Pulmonary artery endothelial cell (primary cell): ENCODE results near the gene MADD. TPM values are rescaled to one million over a fixed set of nuclear protein-coding genes. Genes with fewer than 3 reads are reported as not detected.

Experiments used
- DNase-seq: peaks from one replicate; pipeline ENCODE4 v3.0.0-alpha.2; 2011; ENCODE audit warnings: low read depth, low spot score
- total RNA-seq: library from RNA; depleted of rRNA; stranded (reverse); fragments of >200 nt; gene quantifications from 2 replicates; pipeline ENCODE4 v1.2.3, GENCODE V29; 2014

Gene MADD
- total RNA-seq, 1 donor from 2014 or later = 12.5 TPM

DNA sequence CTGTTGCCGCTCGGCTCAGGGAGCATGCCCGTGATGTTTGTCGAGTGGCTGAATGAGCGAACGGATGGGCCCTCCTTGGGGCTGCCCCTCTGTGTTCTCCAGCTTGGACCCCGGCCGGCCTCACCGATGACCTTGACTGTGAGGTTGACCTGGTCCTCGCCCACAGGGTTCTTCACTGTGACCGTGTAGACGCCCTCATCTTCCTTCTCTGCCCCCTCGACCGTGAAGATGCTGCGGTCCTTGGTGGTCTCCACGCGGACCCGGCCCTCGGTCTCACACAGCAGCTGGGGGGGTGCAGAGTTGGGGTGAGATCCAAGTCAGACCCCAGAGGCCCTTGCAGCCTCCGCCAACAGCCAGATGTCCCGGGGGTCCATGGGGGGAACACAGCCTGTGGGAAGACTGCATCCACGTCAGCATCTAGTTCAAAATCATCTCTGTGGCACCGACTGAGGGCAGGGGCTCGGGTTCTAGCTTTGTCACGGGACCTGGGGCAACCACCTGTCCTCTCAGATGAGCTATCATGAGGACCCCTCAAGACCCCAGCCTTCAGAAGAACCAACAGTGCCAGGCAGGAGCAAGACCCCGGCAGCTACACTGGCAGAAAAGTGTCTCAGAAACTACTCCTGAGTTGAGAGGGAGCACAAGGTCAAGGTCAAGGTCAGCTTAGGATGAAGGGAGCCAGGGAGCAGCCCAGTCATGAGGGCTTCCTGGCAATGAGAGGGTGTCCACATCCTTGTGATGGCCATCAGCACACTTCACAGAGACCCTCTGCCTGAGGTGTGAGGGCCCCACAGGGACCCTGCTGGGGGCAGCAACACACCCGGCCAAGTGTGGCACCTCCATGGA is 68.7 kb downstream of the MADD start:
- no peak for DNase-seq

DNA sequence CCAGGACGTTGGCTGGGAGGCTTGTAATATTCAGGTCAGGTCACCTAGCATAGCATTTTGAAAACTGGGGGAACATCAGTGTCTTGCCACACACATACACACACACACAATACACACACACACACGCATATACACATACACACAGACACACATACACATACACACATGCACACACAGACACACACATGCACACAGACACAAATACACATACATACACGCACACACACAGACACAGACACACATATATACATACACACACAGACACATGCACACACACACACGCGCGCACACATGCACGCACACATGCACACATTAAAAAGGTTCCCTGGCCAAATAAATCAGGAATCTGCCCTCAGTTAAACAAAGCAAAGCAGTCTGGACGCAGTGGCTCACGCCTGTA is 70.1 kb downstream of the MADD start:
- DNase-seq = no peak

DNA sequence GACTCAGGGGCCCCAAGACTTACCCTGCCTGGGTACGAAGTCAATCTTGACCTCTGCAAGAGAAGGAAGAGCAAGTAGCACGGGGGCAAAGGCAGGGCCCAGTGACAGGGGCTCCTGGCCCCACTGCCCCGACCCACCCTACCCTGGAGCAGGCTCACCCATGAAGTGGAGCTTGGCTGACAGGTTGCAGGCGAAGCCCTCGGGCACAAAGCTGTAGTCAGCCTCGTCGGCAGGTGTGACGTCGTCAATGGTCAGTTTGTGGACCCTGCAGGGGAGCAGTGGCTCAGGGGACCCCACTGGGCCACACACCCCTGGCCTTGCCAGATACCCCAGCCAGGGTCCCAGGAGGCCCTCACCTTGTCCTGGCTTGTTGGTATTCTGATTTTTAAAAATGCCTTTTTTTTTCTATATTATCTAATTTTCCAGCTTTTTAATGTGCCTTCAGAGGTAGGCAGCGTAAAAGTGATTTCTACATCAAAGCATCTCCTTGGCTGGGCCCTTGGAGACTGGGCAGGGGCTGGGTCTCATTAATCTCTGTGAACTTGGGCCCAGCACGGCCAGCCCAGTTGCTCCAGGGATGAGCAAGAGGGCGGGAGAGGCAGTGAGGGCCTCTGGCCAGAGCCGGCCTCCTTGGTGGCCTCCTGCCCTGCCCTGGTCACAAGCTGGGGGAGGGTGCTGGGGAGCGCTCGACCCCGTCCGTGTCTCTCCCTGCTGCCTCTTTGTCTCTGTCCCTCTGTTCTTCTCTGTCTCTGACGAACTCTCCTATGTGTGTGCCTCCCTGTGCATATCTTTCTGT is 71.2 kb downstream of the MADD start:
- DNase-seq = no peak

DNA sequence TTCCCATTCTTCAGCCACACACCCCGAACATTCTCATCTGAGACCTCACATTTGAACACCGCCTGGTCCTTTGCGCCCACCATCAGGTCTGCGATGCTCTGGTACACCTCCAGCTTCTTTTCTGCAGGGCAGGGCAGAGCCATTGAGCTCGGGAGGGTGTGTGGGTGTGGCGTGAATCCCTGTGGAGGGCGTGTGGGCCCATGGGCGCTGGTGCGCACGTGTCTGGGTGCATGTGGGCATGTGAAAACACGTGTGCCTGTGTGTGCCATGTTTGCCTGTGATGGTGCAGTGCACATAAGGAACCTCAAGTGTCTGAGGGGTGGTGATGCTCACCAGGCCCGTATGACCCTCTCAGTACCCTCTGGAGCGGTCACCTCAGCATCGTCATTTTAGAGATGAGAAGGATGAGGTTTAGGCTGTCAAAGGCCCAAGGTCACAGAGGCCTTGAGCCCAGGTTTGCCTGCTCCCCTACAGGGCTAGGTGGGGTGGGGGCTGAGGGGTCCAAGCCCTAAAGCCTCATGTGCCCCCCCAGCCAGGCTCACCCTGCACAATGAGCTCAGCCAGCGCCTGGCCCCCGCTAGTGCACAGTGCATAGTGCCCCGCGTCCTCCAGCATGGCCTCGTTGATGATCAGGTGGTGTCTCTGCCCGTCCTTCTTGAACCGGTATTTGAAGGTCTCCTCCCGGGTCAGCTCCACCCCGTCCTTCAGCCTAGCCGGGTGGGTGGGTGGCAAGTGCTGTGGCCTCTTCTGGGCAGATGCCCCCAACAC is 72.3 kb downstream of the MADD start:
- no peak for DNase-seq

DNA sequence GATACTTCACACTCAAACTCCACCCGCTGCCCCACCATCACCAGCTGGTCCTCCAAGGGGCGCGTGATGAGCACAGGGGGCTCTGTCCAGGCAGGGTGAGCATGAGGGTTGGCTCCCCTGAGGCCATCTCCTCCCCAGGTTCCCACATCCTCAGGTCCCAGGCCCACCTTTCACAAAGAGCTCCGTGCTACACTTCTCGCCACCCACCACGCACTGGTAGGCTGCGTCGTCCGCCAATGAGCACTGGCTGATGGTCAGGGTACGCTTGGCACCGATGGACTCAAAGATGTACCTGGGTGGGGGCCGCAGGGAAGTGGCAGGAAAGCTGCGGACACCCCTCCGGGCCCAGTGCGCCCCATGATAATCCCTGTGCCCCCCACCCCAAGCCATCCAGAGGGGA is 72.9 kb downstream of the MADD start:
- DNase-seq = no peak

DNA sequence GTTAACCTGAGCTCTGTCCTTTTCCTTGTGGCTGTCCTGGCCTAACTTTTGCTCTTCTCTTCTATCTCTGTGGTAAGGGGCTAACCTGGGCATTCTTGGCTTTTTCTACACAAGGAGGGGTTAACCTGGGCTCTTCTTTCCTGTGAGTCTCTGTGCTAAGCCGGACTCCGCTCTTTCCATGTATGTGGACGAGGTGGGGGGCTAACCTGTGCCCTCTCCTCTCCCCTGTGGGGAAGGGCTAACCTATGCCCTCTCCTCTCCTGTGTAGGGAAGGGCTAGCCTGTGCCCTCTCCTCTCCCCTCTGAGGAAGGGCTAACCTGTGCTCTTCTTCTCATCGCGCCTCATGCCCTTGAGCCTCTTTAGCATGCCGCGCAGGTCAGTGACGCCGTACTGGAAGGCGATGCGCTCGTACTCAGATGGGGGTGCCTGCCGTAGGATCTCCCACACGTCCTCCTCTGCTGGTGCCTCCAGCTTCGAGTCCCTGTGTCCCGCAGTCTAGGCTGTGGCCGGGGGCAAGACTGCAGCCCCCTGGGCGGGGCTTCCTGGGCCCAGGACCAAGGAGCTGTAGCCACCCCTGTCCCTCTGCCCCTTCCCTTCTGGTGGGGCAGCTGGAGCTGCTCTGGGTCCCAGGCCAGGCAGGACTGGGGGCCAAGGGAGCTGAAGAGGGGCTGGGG is 76.1 kb downstream of the MADD start:
- DNase-seq = no peak

DNA sequence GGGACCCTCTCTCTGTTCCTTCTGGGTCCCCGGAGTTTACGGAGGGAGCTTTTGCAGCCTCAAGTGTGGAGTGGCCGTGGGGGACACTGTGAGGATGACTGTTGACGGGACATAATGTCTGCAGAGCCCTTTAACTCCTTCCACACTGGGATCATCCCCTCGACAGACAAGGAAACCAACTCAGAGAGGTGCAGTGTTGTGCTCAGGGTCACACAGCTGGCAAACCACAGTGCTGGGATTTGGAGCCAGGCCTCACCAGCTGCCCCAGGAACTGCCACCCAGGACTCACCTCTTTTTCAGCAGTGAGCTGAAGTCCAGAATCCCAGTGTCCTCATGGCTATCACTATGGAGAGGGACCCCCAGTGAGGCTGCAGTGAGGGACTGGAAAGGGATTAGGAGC is 77.2 kb downstream of the MADD start:
- no peak for DNase-seq

DNA sequence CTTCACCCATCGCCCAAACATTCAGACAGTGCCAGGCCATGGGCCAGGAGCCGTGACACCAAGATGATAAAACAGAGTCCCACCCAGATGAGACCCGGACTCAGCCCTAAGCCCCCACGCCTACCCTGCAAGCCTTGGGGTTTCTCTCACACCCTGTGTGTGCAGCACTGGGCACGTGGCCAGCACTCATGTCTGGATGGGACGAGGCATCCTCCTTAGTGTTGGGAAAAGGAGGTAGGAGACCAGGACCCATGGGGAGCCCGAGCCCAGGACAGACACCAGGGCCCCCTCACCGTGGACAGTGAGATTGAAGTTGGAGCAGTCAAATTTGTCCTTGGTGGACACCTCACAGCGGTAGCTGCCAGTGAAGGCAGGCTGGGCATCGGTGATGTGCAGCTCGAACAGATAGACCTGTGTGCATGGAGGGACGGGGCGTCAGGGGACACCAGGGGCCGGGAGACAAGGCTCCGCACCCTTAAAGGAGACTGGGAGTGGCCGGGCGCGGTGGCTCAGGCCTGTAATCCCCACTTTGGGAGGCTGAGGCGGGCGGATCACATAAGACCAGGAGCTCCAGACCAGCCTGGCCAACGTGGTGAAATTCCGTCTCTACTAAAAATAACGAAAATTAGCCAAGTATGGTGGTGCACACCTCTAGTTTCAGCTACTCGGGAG is 78.3 kb downstream of the MADD start:
- DNase-seq = no peak

DNA sequence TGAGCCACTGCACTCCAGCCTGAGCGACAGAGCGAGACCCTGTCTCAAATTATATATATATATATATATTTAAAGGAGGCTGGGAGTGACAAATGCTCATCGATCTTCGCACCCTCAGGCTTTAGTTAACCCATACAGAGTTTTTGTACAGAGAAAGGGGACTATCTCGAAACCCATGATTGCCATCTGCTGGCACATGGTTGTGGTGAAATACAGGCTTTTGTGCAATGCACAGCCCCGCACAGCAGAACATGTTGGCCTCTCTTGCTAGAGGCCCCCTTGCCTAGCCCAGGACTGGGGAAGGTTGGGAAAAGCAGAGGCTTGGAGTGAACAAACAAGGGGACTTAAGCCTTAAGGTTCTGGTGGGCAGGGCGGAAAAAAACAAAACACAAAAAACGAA is 78.9 kb downstream of the MADD start:
- no peak for DNase-seq

DNA sequence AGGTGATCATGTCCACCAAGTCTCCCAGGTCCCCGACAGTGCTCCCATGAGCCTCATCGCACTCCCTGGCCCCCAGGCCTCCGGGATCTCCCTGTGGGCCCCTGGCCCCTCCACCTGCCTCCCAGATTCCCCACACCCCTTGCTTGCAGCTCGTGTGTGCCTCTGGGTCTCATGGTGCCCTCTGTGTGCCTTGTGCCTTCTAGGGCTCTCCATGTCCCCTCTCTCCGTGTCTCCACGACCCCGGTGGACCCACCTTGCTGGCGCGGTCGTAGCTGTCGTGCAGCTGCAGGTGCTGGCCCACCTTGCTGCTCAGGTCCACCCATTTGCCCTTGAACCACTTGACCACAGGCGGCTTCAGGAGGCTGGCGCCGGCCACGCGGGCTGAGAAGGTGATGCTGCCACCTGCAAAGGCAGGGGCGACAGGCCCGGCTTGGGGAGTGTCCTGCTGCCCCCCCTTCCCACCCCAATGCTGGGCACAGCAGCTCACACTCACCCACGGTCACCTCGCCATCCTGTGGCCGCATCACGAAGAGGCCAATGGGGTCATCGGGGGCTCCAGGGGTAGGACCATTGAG is 79.7 kb downstream of the MADD start:
- DNase-seq = no peak

DNA sequence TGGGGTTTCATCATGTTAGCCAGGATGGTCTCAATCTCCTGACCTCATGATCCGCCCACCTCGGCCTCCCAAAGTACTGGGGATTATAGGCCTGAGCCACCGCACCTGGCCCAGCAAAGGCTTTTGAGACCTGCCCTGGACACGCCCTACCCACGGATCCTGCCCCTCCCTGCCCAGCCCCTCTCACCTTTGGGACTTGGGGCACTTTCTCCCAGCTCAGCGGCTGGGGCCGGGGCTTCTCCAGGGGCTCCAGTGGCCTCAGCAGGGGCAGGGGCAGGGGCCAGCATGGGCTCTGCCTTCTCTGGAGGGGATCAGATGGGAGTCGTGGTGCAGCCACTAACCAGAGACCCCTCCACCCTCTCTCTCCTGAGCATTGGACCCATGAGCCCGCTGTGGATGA is 80.4 kb downstream of the MADD start:
- no peak for DNase-seq

DNA sequence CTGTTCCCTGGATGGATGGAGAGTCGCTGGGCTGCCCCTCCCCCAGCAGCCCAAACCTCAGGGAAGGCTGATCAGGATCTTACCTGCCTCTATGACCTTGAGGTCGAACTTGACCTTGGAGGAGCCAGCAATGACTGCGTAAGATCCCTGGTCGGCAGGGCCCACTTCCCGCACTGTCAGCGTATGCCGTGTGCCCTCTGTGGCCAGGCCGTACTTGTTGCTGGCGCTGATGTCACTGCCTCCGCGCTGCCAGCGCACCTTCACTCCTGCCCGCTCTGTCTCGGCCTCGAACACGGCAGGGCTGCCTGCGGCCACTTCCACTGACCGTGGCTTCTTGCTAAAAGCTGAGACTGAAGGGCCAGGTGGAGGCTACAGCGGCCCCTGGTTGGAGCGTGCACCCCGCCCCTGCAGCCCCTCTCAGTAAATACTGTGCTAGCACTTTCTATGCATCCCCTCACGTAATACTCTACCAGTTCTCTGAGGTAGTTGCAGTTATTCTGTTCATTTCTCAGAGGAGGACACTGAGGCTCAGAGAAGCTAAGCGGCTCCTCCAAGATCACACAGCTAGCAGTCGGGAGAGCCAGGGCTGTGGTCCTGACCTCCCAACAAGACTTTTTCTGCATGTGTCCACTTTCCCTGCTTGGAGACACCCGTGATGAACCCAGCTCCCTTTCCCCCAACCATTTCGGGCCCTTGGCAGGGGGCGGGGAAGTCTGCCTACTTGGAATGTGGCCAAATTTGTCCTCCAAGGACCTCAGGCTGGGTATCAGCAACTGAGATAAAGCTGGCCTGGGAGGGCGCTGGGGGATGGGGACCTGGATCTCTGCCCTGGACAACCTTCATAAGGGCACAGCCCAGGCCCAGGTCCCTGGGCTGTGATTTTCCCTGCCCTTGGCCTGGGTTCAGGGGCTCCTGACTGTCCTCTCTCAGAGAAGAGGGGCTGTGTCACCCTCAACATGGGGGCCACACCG is 81.5 kb downstream of the MADD start:
- no peak for DNase-seq

DNA sequence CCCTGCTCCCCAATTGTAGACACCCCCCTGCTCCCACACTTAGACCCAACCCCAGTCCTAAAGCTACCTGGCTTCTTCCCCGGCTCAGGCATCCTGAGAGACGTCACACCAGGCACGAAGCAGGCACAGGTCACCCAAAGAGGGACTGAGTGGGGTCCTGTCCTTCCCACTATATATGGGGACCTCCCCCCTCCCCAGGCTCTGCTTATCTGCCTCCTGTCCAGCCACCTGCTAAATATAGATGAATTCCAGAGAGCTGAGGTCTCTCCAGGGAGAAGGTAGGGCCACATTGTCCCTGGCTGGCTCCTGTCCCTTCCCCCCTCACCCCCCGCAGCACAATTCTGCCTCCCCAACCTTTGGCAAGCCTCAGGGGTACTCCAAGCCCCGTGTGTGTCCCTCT is 82.6 kb downstream of the MADD start, which contains the start of gene MYBPC3:
Gene MYBPC3, minus strand, starts transcription at position 147 of the 400 bp plus-strand sequence. Its CDS starts 55 bp downstream, at position 92.
- DNase-seq = no peak

DNA sequence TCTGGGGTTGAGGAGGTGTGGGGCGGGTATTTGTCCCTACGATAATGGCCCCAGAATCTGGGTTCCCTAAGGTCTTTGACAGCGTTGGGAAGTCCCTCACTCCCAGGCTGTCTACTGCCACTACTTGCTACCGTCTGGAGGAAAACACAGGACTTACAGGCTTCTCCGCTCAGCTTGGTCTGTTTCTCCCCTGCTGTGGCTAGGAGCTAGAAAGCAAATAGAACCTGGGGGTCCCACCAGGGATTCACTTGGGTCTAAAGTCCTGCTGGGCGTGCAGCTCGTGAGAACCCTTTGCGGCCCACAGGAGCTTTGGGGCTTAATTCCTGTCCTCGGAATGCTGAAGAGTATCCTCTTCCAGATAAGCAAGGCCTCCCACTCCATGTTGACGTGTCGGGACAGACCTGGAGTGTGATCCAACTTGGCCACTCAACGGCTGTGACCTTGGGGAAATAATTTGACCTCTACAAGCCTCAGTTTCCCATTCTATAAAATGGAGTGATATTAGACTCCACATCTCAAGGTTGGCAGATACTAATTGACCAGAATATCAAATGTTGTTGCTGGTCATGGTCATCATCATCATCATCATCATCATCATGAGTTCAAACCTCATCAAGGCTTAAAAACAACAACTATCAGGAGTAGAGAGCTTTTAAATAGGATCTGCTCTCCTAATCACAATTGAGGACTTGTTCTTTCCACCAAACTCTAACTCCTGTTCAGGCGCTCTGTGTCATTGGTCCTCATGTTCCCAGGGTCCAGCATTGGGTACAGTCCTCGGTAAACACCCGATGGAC is 84.2 kb downstream of the MADD start:
- no peak for DNase-seq

DNA sequence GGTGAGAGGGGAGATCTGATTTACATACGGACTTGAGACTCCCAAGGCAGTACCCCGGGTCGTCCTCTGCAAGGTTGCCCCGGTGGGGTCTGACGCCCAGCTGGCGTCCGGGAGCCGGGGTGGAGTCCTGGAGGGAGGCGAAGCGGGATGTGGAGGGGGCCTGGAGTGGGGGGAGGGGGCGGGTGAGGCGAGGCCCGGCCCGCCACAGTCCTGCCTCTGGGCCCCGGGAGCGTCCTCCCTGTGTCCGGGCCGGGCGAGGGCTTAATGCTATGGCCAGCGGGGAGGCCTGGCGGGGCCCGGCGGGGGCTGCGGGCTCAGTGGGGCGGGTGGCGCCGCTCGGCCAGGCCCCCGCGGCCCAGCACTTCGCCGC is 85.0 kb downstream of the MADD start:
- no peak for DNase-seq

DNA sequence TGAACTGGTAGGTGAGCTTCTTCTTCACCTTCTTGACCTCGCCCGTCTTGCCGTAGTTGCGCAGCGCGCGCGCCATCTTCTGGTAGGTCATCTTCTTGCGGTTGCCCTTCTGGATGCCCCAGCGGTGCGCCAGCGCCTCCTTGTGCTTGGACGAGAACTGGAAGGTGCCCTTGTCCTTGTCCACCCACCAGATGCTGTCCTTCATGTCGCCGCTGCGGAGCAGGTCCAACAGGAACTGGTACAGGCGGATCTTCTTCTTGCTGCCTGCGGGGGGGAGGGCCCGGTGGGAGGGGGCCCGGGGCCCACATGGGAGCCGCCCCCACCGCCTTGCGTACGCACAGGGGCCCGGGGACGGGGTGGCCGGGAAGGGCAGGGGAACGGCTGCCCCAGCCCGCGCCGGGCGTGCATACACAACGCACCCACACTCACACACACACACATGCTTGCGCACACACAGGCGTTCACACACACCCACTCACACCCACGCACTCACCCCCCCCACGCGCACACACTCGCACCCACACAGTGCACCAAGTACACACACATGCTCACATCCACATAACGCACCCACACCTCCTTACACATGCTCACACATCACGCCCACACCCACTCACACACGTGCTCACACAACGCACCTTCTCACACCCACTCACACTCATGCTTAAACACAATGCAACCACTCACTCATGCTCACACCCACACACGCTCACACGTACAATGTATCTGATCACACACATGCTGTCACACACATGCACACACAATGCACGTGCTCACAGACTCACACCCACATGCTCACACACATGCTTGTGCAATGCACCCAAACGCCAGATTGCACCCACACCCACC is 85.6 kb downstream of the MADD start:
- peak; percentile 63 for DNase-seq
